OCI-LY3 (cell line): ENCODE data around the gene MFSD11.
"Not testable (repeated sequence)": the region's sequence is repeated elsewhere in the genome, so short reads cannot be mapped to it uniquely, and the experiment has no call there.

Source experiments
- H2AFZ ChIP-seq: fragments of 200-600, 300-600 bp; shearing (Covaris generic); 2 replicates; pipeline ENCODE4 v1.6.0; 2014; ENCODE audit warnings: antibody characterized with exemption, low read depth, low read length
- H3K27ac ChIP-seq: fragments of 200-600, 300-600 bp; sonication (generic); 2 replicates; pipeline ENCODE4 v1.5.1; 2014; ENCODE audit warnings: mild to moderate bottlenecking, low read length, moderate library complexity, mixed read lengths
- H3K27me3 ChIP-seq: fragments of 200-600, 300-600 bp; sonication (generic); 2 replicates; pipeline ENCODE4 v1.6.1; 2014; ENCODE audit warnings: low read depth, low read length, mixed read lengths
- H3K36me3 ChIP-seq: fragments of 200-600, 300-600 bp; sonication (generic); replicated peaks from 2 replicates; pipeline ENCODE3; 2014; ENCODE audit warnings: low read depth, low read length, mixed read lengths
- H3K4me1 ChIP-seq: fragments of 300-600, 200-600 bp; sonication (generic); 2 replicates; pipeline ENCODE4 v1.6.1; 2014; ENCODE audit warnings: low read length, mixed read lengths
- H3K4me2 ChIP-seq: fragments of 200-600, 300-600 bp; sonication (generic); 2 replicates; pipeline ENCODE4 v1.6.1; 2014; ENCODE audit warnings: low read length, mixed read lengths
- H3K4me3 ChIP-seq: fragments of 300-600, 200-600 bp; sonication (generic); 2 replicates; pipeline ENCODE4 v1.5.1; 2014; ENCODE audit warnings: antibody characterized with exemption, mild to moderate bottlenecking, low read length, moderate library complexity
- H3K79me2 ChIP-seq: fragments of 300-600, 200-600 bp; shearing (Covaris generic); 2 replicates; pipeline ENCODE4 v1.6.1; 2014; ENCODE audit warnings: mild to moderate bottlenecking, low read length, mixed read lengths
- H3K9ac ChIP-seq: fragments of 300-600, 200-600 bp; shearing (Covaris generic); 2 replicates; pipeline ENCODE4 v1.6.0; 2014; ENCODE audit warnings: mild to moderate bottlenecking, low read length, moderate library complexity
- H3K9me3 ChIP-seq: fragments of 200-600, 300-600 bp; shearing (Covaris generic); 2 replicates; pipeline ENCODE4 v1.6.1; 2014; ENCODE audit warnings: low read length, mixed read lengths; ENCODE audit not compliant: insufficient read depth
- H4K20me1 ChIP-seq: fragments of 200-600, 300-600 bp; sonication (generic); 2 replicates; pipeline ENCODE4 v1.6.1; 2016; ENCODE audit warnings: low read length, mixed read lengths; ENCODE audit not compliant: insufficient read depth
- CTCF ChIP-seq: fragments of 200-600, 300-600 bp; sonication (generic); IDR thresholded peaks from 2 replicates; pipeline ENCODE4 v1.5.1; 2014; ENCODE audit warnings: antibody characterized with exemption, low read length, low read depth
- EZH2phosphoT487 ChIP-seq: fragments of 200-600 bp; shearing (Covaris generic); IDR thresholded peaks from 2 replicates; pipeline ENCODE4 v1.6.1; 2018; ENCODE audit warnings: antibody characterized with exemption, mixed run types, low read depth

MFSD11 gene

GRCh38 chr17:76727745-76728456, 10.0 kb upstream of the MFSD11 start:
- Histone ChIP-seq H3K27ac (peak overlapping the region; percentile 95), H3K27me3 (no peaks in the 10 kb centered on the region), H3K79me2 (peaks cover 84% of the 10 kb centered on the region), H3K9ac (peak overlapping the region; percentile 91), H4K20me1 (peaks cover 17% of the 10 kb centered on the region), H3K9me3 (no peaks in the 10 kb centered on the region), H3K4me1 (peaks cover 11% of the 10 kb centered on the region), H3K36me3 (peaks cover 32% of the 10 kb centered on the region), H3K4me2 (peak overlapping the region; percentile 85), H3K4me3 (peak overlapping the region; percentile 85), H2AFZ (no peak overlapping the region)
- TF ChIP-seq CTCF: no peak
- TF ChIP-seq EZH2phosphoT487: no peak

GRCh38 chr17:76731800-76732733, 5.9 kb upstream of the MFSD11 start:
- H3K4me1 ChIP-seq: peaks cover 23% of the 10 kb centered on the region
- not testable (repeated sequence) for H2AFZ ChIP-seq, H3K9me3 ChIP-seq, H3K4me2 ChIP-seq, H3K4me3 ChIP-seq, H3K9ac ChIP-seq, H3K27me3 ChIP-seq
- peak overlapping the region; percentile 13 for H3K27ac ChIP-seq
- peaks cover 58% of the 10 kb centered on the region for H3K36me3 ChIP-seq
- peaks cover 97% of the 10 kb centered on the region for H3K79me2 ChIP-seq
- H4K20me1 ChIP-seq: peaks cover 49% of the 10 kb centered on the region

GRCh38 chr17:76732734-76733617, 4.9 kb upstream of the MFSD11 start:
- no peak for TF ChIP-seq CTCF
- TF ChIP-seq EZH2phosphoT487: no peak

GRCh38 chr17:76733618-76733957, 4.3 kb upstream of the MFSD11 start:
- Histone ChIP-seq H3K36me3 (peaks cover 58% of the 10 kb centered on the region), H3K4me3 (peak overlapping the region; percentile 98), H3K27ac (peak overlapping the region; percentile 84)

More at GRCh38 chr17:76732734-76733617, 4.9 kb upstream of the MFSD11 start:
- Histone ChIP-seq H3K9ac (0 out of 2 replicates have a peak overlapping the region, but pooled peaks have one; percentile 99), H3K27ac (peak overlapping the region; percentile 84), H3K79me2 (peaks cover 90% of the 10 kb centered on the region), H3K36me3 (peaks cover 58% of the 10 kb centered on the region), H3K4me2 (peak overlapping the region; percentile 92), H3K27me3 (no peaks in the 10 kb centered on the region), H4K20me1 (peaks cover 49% of the 10 kb centered on the region), H2AFZ (no peak overlapping the region), H3K4me3 (peak overlapping the region; percentile 98; the same call in 1 of the 2 replicates), H3K4me1 (peaks cover 23% of the 10 kb centered on the region), H3K9me3 (no peaks in the 10 kb centered on the region)

More at GRCh38 chr17:76733618-76733957, 4.3 kb upstream of the MFSD11 start:
- Histone ChIP-seq H3K9ac (peak overlapping the region; percentile 99; the same call in 1 of the 2 replicates), H3K79me2 (peaks cover 90% of the 10 kb centered on the region), H3K9me3 (no peaks in the 10 kb centered on the region), H3K27me3 (no peaks in the 10 kb centered on the region), H3K4me2 (peak overlapping the region; percentile 92), H4K20me1 (peaks cover 49% of the 10 kb centered on the region), H3K4me1 (peaks cover 25% of the 10 kb centered on the region), H2AFZ (no peak overlapping the region)
- TF ChIP-seq CTCF (no peak), EZH2phosphoT487 (no peak)
